WTC11 (cell line): ENCODE results near the gene SLC25A21.

ENCODE experiments used
- CTCF ChIP-seq: fragments of 200-600 bp; IDR thresholded peaks from 2 replicates; pipeline ENCODE4 v1.8.0; 2022; ENCODE audit warnings: antibody characterized with exemption
- HMGXB4 ChIP-seq: sonication (generic); formaldehyde crosslinking; IDR thresholded peaks from 2 replicates; pipeline ENCODE4 v1.8.1; 2023; ENCODE audit warnings: mild to moderate bottlenecking, moderate library complexity, missing genetic modification reagents
- SP1 ChIP-seq: sonication (generic); formaldehyde crosslinking; conservative IDR thresholded peaks from 2 replicates; pipeline ENCODE4 v1.8.1; 2022; ENCODE audit warnings: missing genetic modification reagents
- ZNF396 ChIP-seq: fragments of 250-450 bp; sonication (Bioruptor Pico); IDR thresholded peaks from 2 replicates; pipeline ENCODE4 v1.8.0; 2021; ENCODE audit warnings: mild to moderate bottlenecking, moderate library complexity, borderline replicate concordance

GRCh38 chr14:37061697-37062096, 110.7 kb downstream of the SLC25A21 start:
- no peak for TF ChIP-seq CTCF
- TF ChIP-seq SP1 (CRISPR knock-in tag), result no peak
- no peak for TF ChIP-seq ZNF396 (CRISPR knock-in tag)
- TF ChIP-seq HMGXB4 (CRISPR knock-in tag), result no peak
